ENCODE data around the gene ZNF407. TPM values are rescaled to one million over a fixed set of nuclear protein-coding genes. Genes with fewer than 3 reads are reported as not detected.

Gene ZNF407
- total and polyA plus RNA-seq, 2 experiments from 2014 or later: 2.1 to 10.4 TPM

GRCh38 chr18:74714791-74715190 lies 117.1 kb downstream of the ZNF407 start (continued):
- TF ChIP-seq, protein P1, sequence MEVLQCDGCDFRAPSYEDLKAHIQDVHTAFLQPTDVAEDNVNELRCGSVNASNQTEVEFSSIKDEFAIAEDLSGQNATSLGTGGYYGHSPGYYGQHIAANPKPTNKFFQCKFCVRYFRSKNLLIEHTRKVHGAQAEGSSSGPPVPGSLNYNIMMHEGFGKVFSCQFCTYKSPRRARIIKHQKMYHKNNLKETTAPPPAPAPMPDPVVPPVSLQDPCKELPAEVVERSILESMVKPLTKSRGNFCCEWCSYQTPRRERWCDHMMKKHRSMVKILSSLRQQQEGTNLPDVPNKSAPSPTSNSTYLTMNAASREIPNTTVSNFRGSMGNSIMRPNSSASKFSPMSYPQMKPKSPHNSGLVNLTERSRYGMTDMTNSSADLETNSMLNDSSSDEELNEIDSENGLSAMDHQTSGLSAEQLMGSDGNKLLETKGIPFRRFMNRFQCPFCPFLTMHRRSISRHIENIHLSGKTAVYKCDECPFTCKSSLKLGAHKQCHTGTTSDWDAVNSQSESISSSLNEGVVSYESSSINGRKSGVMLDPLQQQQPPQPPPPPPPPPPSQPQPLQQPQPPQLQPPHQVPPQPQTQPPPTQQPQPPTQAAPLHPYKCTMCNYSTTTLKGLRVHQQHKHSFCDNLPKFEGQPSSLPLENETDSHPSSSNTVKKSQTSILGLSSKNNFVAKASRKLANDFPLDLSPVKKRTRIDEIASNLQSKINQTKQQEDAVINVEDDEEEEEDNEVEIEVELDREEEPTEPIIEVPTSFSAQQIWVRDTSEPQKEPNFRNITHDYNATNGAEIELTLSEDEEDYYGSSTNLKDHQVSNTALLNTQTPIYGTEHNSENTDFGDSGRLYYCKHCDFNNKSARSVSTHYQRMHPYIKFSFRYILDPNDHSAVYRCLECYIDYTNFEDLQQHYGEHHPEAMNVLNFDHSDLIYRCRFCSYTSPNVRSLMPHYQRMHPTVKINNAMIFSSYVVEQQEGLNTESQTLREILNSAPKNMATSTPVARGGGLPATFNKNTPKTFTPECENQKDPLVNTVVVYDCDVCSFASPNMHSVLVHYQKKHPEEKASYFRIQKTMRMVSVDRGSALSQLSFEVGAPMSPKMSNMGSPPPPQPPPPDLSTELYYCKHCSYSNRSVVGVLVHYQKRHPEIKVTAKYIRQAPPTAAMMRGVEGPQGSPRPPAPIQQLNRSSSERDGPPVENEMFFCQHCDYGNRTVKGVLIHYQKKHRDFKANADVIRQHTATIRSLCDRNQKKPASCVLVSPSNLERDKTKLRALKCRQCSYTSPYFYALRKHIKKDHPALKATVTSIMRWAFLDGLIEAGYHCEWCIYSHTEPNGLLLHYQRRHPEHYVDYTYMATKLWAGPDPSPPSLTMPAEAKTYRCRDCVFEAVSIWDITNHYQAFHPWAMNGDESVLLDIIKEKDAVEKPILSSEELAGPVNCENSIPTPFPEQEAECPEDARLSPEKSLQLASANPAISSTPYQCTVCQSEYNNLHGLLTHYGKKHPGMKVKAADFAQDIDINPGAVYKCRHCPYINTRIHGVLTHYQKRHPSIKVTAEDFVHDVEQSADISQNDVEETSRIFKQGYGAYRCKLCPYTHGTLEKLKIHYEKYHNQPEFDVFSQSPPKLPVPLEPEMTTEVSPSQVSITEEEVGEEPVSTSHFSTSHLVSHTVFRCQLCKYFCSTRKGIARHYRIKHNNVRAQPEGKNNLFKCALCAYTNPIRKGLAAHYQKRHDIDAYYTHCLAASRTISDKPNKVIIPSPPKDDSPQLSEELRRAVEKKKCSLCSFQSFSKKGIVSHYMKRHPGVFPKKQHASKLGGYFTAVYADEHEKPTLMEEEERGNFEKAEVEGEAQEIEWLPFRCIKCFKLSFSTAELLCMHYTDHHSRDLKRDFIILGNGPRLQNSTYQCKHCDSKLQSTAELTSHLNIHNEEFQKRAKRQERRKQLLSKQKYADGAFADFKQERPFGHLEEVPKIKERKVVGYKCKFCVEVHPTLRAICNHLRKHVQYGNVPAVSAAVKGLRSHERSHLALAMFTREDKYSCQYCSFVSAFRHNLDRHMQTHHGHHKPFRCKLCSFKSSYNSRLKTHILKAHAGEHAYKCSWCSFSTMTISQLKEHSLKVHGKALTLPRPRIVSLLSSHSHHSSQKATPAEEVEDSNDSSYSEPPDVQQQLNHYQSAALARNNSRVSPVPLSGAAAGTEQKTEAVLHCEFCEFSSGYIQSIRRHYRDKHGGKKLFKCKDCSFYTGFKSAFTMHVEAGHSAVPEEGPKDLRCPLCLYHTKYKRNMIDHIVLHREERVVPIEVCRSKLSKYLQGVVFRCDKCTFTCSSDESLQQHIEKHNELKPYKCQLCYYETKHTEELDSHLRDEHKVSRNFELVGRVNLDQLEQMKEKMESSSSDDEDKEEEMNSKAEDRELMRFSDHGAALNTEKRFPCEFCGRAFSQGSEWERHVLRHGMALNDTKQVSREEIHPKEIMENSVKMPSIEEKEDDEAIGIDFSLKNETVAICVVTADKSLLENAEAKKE (CRISPR knock-in tag; IDR thresholded peaks at IDR 0.05): no peak
- TF ChIP-seq JUNB (IDR thresholded peaks at IDR 0.05; ENCODE audit: unreplicated experiment): no peak

DNA sequence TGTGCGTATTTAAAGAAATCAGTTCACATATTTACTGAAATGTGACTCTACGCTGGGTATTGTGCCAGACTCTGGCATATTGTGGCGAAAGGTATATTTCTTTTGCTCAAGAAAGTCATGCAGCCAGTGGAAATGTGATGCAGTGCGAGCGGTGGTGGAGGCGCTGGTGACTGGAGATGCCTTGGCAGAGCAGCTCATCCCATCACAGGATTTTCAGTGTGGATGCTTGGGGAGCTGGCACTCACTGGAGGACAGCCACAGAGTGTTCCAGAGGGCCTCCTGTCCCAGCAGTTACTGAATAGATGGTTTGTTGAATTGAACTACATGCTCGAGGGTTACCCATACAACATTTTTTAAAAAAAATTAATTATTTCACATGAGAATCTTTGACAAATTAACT lies 117.6 kb downstream of the ZNF407 start:
- Mint-ChIP-seq H3K27me3 (ENCODE audit: insufficient read depth, low read depth, poor library complexity) (peaks cover 1% of the 10 kb centered on the region), H3K36me3 (ENCODE audit: low read depth) (no peaks in the 10 kb centered on the region), H3K4me3 (no peak overlapping the region), H3K4me1 (peaks cover 24% of the 10 kb centered on the region), H3K27ac (no peak overlapping the region), H3K9me3 (no peaks in the 10 kb centered on the region; the same call in 2 of the 3 replicates)
- H3K36me3 ChIP-seq (ENCODE audit: insufficient read depth): no peaks in the 10 kb centered on the region
- no peak for DNase-seq (ENCODE audit: low spot score)
- H3K9me2 ChIP-seq (ENCODE audit: insufficient read depth): no peaks in the 10 kb centered on the region
- no peak overlapping the region for H2AFZ ChIP-seq
- no peaks in the 10 kb centered on the region for H3K79me2 ChIP-seq (replicated peaks; ENCODE audit: insufficient read depth)
- H4K20me1 ChIP-seq (replicated peaks; ENCODE audit: insufficient read depth): no peaks in the 10 kb centered on the region
- H3K27me3 ChIP-seq (ENCODE audit: insufficient read depth): no peaks in the 10 kb centered on the region
- H3F3A ChIP-seq (replicated peaks; ENCODE audit: low read depth): no peaks in the 10 kb centered on the region
- H3K4me1 ChIP-seq (ENCODE audit: insufficient read depth): 0 out of 2 replicates have a peak, but pooled peaks cover 3% of the 10 kb centered on the region
- H3K4me3 ChIP-seq: no peak overlapping the region
- H3K4me2 ChIP-seq: no peak overlapping the region
- TF ChIP-seq, protein P1 (CRISPR knock-in tag; IDR thresholded peaks at IDR 0.05): no peak
- no peak for TF ChIP-seq ZNF114 (CRISPR knock-in tag; IDR thresholded peaks at IDR 0.05)
- no peak overlapping the region for H3K27ac ChIP-seq (ENCODE audit: low read depth)
- peak; percentile 71 for ATAC-seq
